HCT116 (cell line): Measurements from ENCODE around the gene CST8. TPM values are rescaled to one million over a fixed set of nuclear protein-coding genes. Genes with fewer than 3 reads are reported as not detected.

Experiments used
- ATAC-seq: fragments of 200-7000 bp; cut with Tn5 transposase; 2 replicates; pipeline ENCODE4 v1.9.1; 2020; ENCODE audit warnings: mild to moderate bottlenecking, moderate library complexity
- BruUV-seq: library from RNA; stranded (reverse); fragments of 400-500 nt; replicated peaks from 2 replicates; lab custom pipeline; 2021; lab: Mats Ljungman, UMichigan
- CTCF ChIA-PET: fragments of 300-600 bp; sonication (Branson Sonifier 250); formaldehyde crosslinking; loops from one replicate; lab custom pipeline; 2021; ENCODE audit warnings: antibody characterized with exemption; lab: Charles Lee
- POLR2A ChIA-PET: fragments of 300-600, 350-600 bp; sonication (Branson Sonifier 250); formaldehyde crosslinking; loops from one replicate; lab custom pipeline; 2021; ENCODE audit warnings: antibody characterized with exemption; lab: Charles Lee
- RAD21 ChIA-PET, 2 experiments: fragments of 300-600 bp; sonication (Branson Sonifier 250); formaldehyde crosslinking; loops; one replicate each; lab custom pipeline; 2023; ENCODE audit warnings: low total read pairs in 2 of 2; ENCODE audit not compliant: uncharacterized antibody in 2 of 2, unreplicated experiment in 2 of 2, low non-redundant PET in 1 of 2; lab: Charles Lee
- DNase-seq: peaks from one replicate; pipeline ENCODE4 v3.0.0-alpha.2; 2010; ENCODE audit warnings: low read depth, low spot score
- H2AFZ ChIP-seq: fragments of 200-600 bp; shearing (Covaris generic), sonication (generic); 2 replicates; pipeline ENCODE4 v1.6.1; 2017; ENCODE audit warnings: low read depth, mixed run types, mixed read lengths, antibody characterized with exemption, low read length; ENCODE audit not compliant: poor library complexity, severe bottlenecking
- H3K27ac ChIP-seq: 2 replicates; pipeline ENCODE4 v1.5.1; 2012; ENCODE audit warnings: low read depth, low read length
- H3K27me3 ChIP-seq: fragments of 200-600 bp; sonication (generic); 2 replicates; pipeline ENCODE4 v1.6.1; 2016; ENCODE audit warnings: mixed run types, low read length, mixed read lengths; ENCODE audit not compliant: insufficient read depth
- H3K36me3 ChIP-seq, 2 experiments: fragments of 200-500 bp in 1 of 2; fragments of 200-600 bp in 1 of 2; sonication (Bioruptor generic) in 1 of 2; sonication (generic) in 1 of 2; 2 replicates each; pipeline versions ENCODE4 v1.5.1 to v1.6.1; 2014 to 2016; ENCODE audit warnings: low read length in 2 of 2, inconsistent platforms in 1 of 2, mixed read lengths in 1 of 2, mixed run types in 1 of 2; ENCODE audit not compliant: insufficient read depth in 2 of 2, control insufficient read depth in 1 of 2
- H3K4me1 ChIP-seq, 2 experiments: fragments of 200-600 bp in 1 of 2; sonication (generic) in 1 of 2; 2 replicates each; pipeline versions ENCODE4 v1.5.1 to v1.6.1; 2012 to 2017; ENCODE audit warnings: low read length in 2 of 2, inconsistent platforms in 1 of 2, mild to moderate bottlenecking in 1 of 2, mixed read lengths in 1 of 2, mixed run types in 1 of 2, moderate library complexity in 1 of 2; ENCODE audit not compliant: insufficient read depth in 2 of 2, control insufficient read depth in 1 of 2
- H3K4me2 ChIP-seq: fragments of 200-600 bp; sonication (generic); 2 replicates; pipeline ENCODE4 v1.6.1; 2017; ENCODE audit warnings: mixed run types, low read length, mixed read lengths
- H3K4me3 ChIP-seq, 2 experiments: fragments of 200-600 bp in 1 of 2; sonication (generic) in 1 of 2; replicated peaks in 1 of 2; 2 replicates each; pipeline ENCODE4 v1.5.1; 2011 to 2016; ENCODE audit warnings: low read length in 2 of 2, control low read depth in 1 of 2, low read depth in 1 of 2, mild to moderate bottlenecking in 1 of 2, mixed read lengths in 1 of 2, mixed run types in 1 of 2
- H3K79me2 ChIP-seq: fragments of 200-600 bp; sonication (generic); 2 replicates; pipeline ENCODE4 v1.6.1; 2017; ENCODE audit warnings: mild to moderate bottlenecking, mixed run types, low read length, moderate library complexity, mixed read lengths; ENCODE audit not compliant: insufficient read depth
- H3K9ac ChIP-seq: fragments of 200-600 bp; sonication (generic); 2 replicates; pipeline ENCODE4 v1.6.1; 2016; ENCODE audit warnings: low read length, mixed read lengths
- H3K9me2 ChIP-seq: fragments of 200-600 bp; sonication (generic), shearing (Covaris generic); 2 replicates; pipeline ENCODE4 v1.6.1; 2017; ENCODE audit warnings: mixed run types, mild to moderate bottlenecking, moderate library complexity; ENCODE audit not compliant: insufficient read depth
- H3K9me3 ChIP-seq, 2 experiments: fragments of 200-500 bp in 1 of 2; fragments of 200-600 bp in 1 of 2; sonication (Bioruptor generic) in 1 of 2; sonication (generic) in 1 of 2; 2 replicates each; pipeline ENCODE4 v1.6.1; 2014 to 2017; ENCODE audit warnings: low read length in 2 of 2, mixed read lengths in 2 of 2, inconsistent platforms in 1 of 2, low read depth in 1 of 2, mild to moderate bottlenecking in 1 of 2, mixed run types in 1 of 2, moderate library complexity in 1 of 2; ENCODE audit not compliant: control insufficient read depth in 1 of 2, insufficient read depth in 1 of 2
- H4K20me1 ChIP-seq: fragments of 200-600 bp; sonication (generic), shearing (Covaris generic); 2 replicates; pipeline ENCODE4 v1.6.1; 2017; ENCODE audit warnings: mixed run types, mild to moderate bottlenecking, moderate library complexity; ENCODE audit not compliant: insufficient read depth
- CBX3 ChIP-seq: IDR thresholded peaks from 2 replicates; pipeline ENCODE4 v1.6.1; 2012; ENCODE audit warnings: low read depth
- EZH2 ChIP-seq: fragments of 200-600 bp; sonication (generic); IDR thresholded peaks from 2 replicates; pipeline ENCODE4 v1.6.1; 2017; ENCODE audit warnings: antibody characterized with exemption, mixed run types
- FOSL1 ChIP-seq: IDR thresholded peaks from 2 replicates; pipeline ENCODE4 v1.6.1; 2012; ENCODE audit warnings: low read depth
- POLR2A ChIP-seq: IDR thresholded peaks from 2 replicates; pipeline ENCODE4 v1.7.0; 2011; ENCODE audit warnings: borderline replicate concordance; ENCODE audit not compliant: insufficient read depth, insufficient read length; ENCODE audit errors: extremely low read depth
- POLR2AphosphoS5 ChIP-seq: IDR thresholded peaks from 2 replicates; pipeline ENCODE4 v1.6.1; 2011; ENCODE audit warnings: mild to moderate bottlenecking, low read depth, low read length, moderate library complexity
- RAD21 ChIP-seq: IDR thresholded peaks from 2 replicates; pipeline ENCODE4 v1.6.1; 2012; ENCODE audit warnings: low read depth, mild to moderate bottlenecking
- SP1 ChIP-seq: IDR thresholded peaks from 2 replicates; pipeline ENCODE4 v1.6.1; 2012; ENCODE audit warnings: low read depth
- SRF ChIP-seq: IDR thresholded peaks from 2 replicates; pipeline ENCODE4 v1.6.1; 2012; ENCODE audit warnings: low read depth
- TCF7L2 ChIP-seq: IDR thresholded peaks from 2 replicates; pipeline ENCODE4 v1.7.0; 2011; ENCODE audit warnings: borderline replicate concordance, inconsistent platforms; ENCODE audit not compliant: insufficient read depth, insufficient read length; ENCODE audit errors: extremely low read depth
- ZFX ChIP-seq: fragments of 450-650 bp; IDR thresholded peaks from 2 replicates; pipeline ENCODE4 v1.6.1; 2017
- ZNF274 ChIP-seq: fragments of 200-500 bp; sonication (Bioruptor generic); IDR thresholded peaks from 2 replicates; pipeline ENCODE4 v1.6.1; 2014; ENCODE audit warnings: mild to moderate bottlenecking, low read depth, low read length, inconsistent platforms
- intact Hi-C: fragments of 100-400 bp; cut with micrococcal nuclease; formaldehyde crosslinking; loops from 2 replicates; pipeline ENCODE4 v1.10.0; 2022
- total RNA-seq: library from RNA; stranded (reverse); gene quantifications from one replicate; pipeline ENCODE4 v1.2.1, GENCODE V29; 2021; ENCODE audit not compliant: unreplicated experiment
- TF ChIP-seq, protein P1 (sequence below): IDR thresholded peaks from 2 replicates; pipeline ENCODE4 v1.6.1; 2011; ENCODE audit warnings: mild to moderate bottlenecking, low read length, moderate library complexity; ENCODE audit not compliant: insufficient replicate concordance; ENCODE audit errors: extremely low read depth

Gene CST8
- total RNA-seq, 1 experiment from 2014 or later: not detected

DNA sequence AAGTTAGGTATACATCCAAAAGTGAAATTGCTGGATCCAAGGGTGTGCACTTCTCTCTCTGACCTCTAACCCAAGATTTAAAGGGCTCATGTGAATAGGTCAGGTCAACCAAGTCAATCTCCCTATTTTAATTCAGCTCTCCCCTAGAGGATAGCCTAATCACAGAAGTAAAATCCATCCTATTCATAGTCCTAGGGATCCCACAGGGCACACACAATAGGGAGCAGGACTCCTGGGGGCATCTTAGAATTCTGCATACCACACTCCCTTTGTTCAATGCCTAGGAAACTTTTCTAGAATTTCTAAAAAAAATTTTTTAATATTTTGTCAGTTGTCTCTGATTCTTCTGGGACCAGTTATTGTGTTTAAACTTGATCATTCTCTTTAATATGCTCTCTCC lies 42.2 kb downstream of the CST8 start:
- RAD21 ChIA-PET: no interaction called here
- BruUV-seq: no TSS peak

More for the DNA sequence above, 42.2 kb downstream of the CST8 start:
- H3K36me3 ChIP-seq: no peaks in the 10 kb centered on the region
- ATAC-seq (no peak), DNase-seq (no peak)
- no peak overlapping the region for H3K9ac ChIP-seq
- H3K9me3 ChIP-seq: no peaks in the 10 kb centered on the region
- no peak for TF ChIP-seq RAD21
- no peak for TF ChIP-seq ZFX
- TF ChIP-seq, protein P1, sequence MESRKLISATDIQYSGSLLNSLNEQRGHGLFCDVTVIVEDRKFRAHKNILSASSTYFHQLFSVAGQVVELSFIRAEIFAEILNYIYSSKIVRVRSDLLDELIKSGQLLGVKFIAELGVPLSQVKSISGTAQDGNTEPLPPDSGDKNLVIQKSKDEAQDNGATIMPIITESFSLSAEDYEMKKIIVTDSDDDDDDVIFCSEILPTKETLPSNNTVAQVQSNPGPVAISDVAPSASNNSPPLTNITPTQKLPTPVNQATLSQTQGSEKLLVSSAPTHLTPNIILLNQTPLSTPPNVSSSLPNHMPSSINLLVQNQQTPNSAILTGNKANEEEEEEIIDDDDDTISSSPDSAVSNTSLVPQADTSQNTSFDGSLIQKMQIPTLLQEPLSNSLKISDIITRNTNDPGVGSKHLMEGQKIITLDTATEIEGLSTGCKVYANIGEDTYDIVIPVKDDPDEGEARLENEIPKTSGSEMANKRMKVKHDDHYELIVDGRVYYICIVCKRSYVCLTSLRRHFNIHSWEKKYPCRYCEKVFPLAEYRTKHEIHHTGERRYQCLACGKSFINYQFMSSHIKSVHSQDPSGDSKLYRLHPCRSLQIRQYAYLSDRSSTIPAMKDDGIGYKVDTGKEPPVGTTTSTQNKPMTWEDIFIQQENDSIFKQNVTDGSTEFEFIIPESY: no peak
- TF ChIP-seq POLR2A: no peak
- TF ChIP-seq SP1: no peak
- no peak for TF ChIP-seq ZNF274
- TF ChIP-seq POLR2AphosphoS5: no peak
- no peak for TF ChIP-seq SRF
- TF ChIP-seq FOSL1: no peak
- TF ChIP-seq CBX3: no peak
- no peak for TF ChIP-seq TCF7L2
- no peak for TF ChIP-seq EZH2
- H3K9me2 ChIP-seq: no peaks in the 10 kb centered on the region
- H3K27me3 ChIP-seq: 0 out of 2 replicates have a peak, but pooled peaks cover 6% of the 10 kb centered on the region
- no peak overlapping the region for H3K4me3 ChIP-seq
- intact Hi-C loops: no loop called here
- H4K20me1 ChIP-seq: no peaks in the 10 kb centered on the region
- ChIA-PET CTCF (no interaction called here), POLR2A (no interaction called here)
- H3K79me2 ChIP-seq: no peaks in the 10 kb centered on the region
- no peak overlapping the region for H3K27ac ChIP-seq
- no peak overlapping the region for H2AFZ ChIP-seq
- no peak overlapping the region for H3K4me2 ChIP-seq
- H3K4me1 ChIP-seq: 0 out of 4 replicates have a peak, but pooled peaks cover 0 to 5% of the 10 kb centered on the region in 2 experiments
